WI38 (cell line): ENCODE measurements around the gene CACNG5.

Experiments used
- H3K4me3 ChIP-seq: 2 replicates; pipeline ENCODE4 v1.5.1; 2011; ENCODE audit warnings: low read depth, mild to moderate bottlenecking, control low read depth, low read length
- TF ChIP-seq, protein P1 (sequence below): IDR thresholded peaks from 2 replicates; pipeline ENCODE4 v1.5.1; 2012; ENCODE audit warnings: low read depth, mild to moderate bottlenecking, control low read depth, low read length

Gene CACNG5

DNA sequence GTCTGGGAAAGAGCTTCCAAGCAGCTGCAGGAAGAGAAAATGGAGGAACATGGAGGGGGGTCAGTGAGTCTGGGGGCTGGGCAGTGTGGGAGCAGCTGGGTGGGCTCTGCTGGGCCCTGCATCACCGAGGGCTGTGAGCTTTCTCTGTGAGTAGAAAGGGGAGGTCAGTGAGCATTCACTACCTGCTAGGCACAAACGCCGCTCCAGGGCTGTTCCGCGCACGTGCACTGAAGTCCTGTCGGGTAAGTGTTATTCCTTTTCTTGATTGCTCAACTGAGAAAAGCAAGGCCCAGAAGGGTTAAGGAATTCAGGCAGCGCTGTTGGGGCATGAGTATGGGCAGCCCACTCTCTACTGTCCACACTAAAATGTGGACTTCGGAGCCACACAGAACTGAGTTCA is 4.7 kb downstream of the CACNG5 start:
- H3K4me3 ChIP-seq: no peak overlapping the region
- TF ChIP-seq, protein P1, sequence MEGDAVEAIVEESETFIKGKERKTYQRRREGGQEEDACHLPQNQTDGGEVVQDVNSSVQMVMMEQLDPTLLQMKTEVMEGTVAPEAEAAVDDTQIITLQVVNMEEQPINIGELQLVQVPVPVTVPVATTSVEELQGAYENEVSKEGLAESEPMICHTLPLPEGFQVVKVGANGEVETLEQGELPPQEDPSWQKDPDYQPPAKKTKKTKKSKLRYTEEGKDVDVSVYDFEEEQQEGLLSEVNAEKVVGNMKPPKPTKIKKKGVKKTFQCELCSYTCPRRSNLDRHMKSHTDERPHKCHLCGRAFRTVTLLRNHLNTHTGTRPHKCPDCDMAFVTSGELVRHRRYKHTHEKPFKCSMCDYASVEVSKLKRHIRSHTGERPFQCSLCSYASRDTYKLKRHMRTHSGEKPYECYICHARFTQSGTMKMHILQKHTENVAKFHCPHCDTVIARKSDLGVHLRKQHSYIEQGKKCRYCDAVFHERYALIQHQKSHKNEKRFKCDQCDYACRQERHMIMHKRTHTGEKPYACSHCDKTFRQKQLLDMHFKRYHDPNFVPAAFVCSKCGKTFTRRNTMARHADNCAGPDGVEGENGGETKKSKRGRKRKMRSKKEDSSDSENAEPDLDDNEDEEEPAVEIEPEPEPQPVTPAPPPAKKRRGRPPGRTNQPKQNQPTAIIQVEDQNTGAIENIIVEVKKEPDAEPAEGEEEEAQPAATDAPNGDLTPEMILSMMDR: no peak

DNA sequence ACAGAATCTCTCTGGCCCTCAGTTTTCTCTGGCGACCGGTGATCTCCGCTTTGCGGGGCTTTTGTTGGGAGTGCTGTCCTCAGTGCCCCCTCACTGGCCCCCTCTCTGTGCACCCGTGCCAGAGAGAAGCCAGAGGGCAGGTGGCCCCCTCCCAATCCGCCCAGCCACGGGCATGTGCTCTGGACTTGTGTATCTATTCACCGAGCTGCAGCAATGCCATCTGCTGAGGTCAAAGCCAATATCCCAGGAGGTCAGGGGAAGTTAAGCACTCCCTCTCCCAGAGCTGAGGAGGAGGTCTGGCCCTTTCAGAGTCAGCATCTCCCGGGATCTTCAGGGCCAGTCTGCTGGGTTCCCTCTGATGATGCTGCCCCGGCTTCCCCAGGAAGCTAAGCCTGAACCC is 5.1 kb downstream of the CACNG5 start:
- TF ChIP-seq, protein P1: no peak

DNA sequence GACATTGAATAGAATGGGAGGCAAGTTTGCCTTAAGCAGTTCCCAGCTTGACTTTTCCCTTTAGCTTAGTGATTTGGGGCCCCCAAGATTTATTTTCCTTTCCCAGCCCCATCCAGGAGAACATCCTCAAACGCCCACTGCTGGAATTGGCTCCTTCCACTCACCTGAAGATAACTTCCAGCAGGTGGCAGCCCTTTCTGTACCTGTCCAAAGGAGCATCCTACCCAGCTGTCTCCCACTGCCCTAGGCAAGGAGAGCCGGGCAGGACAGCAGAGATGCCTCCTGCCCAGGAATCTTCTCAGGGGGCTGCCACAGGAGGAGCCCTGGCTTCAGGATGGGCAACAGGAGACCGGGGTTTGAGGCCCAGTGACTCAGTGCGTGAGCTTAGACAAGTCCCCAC is 6.4 kb downstream of the CACNG5 start:
- TF ChIP-seq, protein P1: no peak

More for the DNA sequence above, 5.1 kb downstream of the CACNG5 start:
- H3K4me3 ChIP-seq: no peak overlapping the region

DNA sequence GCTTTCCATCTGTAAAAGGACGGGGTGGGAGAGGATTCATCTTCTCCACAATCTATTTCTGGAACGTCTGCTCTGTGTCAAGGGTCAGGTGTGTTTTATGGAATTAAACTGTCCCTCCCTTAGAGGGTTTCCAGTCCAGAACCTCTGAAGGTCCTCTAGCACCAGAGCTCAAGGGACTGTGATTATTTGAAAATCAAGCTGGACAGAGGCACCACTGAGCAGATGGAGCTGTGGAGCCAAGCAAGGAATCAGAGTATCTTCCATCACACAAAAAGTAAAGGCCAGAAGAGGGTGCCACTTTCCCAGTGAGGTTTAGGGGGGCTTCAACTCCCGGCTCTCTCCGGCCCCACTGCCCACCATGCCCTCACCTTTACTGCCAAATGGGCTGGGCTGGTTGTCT is 6.8 kb downstream of the CACNG5 start:
- TF ChIP-seq, protein P1: no peak
- H3K4me3 ChIP-seq: no peak overlapping the region

More for the DNA sequence above, 6.4 kb downstream of the CACNG5 start:
- no peak overlapping the region for H3K4me3 ChIP-seq

DNA sequence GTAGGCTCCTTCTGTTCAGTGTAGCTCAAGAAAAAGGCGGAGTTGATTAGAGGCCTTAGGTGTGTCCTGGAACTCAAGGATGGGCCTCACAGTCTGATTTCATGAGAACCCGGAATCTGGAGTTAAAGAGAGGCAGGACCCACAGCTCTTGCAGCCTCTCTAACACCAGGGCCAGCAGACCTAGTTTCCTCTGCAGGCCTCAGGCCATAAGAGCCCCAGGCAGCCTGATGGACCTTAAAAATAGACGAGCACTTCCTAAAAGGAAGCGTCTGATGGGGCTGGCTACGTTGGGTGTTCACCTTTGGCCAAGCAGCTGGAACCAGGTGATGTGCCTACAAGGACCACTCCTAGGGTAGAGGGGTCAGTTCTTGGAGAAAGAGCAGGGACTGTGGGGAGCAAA is 7.6 kb downstream of the CACNG5 start:
- no peak overlapping the region for H3K4me3 ChIP-seq
- TF ChIP-seq, protein P1: no peak

DNA sequence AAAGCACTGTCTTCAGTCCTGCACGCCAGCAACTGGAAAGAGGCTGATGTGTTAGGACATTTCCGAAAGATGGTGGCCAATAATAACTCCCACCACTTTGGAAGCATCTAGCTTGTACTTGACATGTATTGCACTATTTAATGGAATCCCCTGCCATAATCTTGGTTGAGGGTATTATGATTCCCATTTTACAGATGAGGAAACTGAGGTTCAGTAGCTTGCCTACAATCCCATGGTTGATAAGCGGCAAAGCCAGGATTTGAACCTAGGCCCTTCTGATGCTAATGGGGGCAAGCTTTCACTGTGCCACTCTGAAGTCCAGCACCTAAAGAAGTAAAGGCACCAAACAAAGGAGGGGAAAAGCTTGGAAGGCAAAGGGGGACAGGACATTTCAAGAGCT is 8.0 kb downstream of the CACNG5 start:
- H3K4me3 ChIP-seq: no peak overlapping the region
- TF ChIP-seq, protein P1: no peak

DNA sequence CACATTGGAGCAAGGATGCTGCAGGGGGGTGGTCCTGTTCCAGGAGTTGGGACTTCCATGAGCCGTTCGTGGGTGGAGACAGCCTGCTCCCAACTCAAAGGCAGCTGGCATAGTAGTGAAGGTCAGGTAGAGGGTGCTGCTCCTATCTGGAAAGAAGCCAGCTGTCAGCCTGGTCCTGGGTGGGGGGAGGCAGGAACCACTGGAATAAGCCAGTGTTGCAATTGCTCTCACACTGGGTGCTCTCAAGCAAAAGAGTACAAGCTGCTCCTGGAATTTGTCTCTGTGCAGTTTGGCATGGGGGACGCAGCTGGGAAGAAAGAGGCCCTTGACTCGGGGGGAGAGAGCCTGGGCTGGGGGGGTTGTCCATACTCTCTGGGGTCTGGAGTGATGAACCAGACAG is 8.7 kb downstream of the CACNG5 start:
- H3K4me3 ChIP-seq: no peak overlapping the region
- TF ChIP-seq, protein P1: no peak
